Heart left ventricle (tissue), 16 donors: ENCODE results near the gene PDE5A. TPM values are rescaled to one million over a fixed set of nuclear protein-coding genes. Genes with fewer than 3 reads are reported as not detected.

ENCODE experiments used
- ATAC-seq, 4 donors: fragments of 200-7000 bp; cut with Tn5 transposase; one replicate each; pipeline ENCODE4 v1.9.1; 2020 to 2022; ENCODE audit warnings: moderate library complexity in 4 of 4, mild to moderate bottlenecking in 3 of 4, moderate number of reproducible peaks in 1 of 4
- DNase-seq, 5 donors: peaks; one replicate each; pipeline ENCODE4 v3.0.0-alpha.2; 2020
- H3K27ac ChIP-seq, 12 donors: fragments of 200-600 bp; sonication (generic) in 4 of 12; one replicate each; pipeline versions ENCODE4 v1.5.0 to v1.8.0; 2016 to 2022; ENCODE audit warnings: mild to moderate bottlenecking in 2 of 12
- H3K27me3 ChIP-seq, 9 donors: fragments of 200-600 bp; sonication (generic) in 2 of 9; one replicate each; pipeline versions ENCODE4 v1.5.1 to v1.8.0; 2016 to 2022; ENCODE audit warnings: mild to moderate bottlenecking in 3 of 9
- H3K36me3 ChIP-seq, 9 donors: fragments of 200-600 bp; sonication (generic) in 2 of 9; one replicate each; pipeline versions ENCODE4 v1.5.0 to v1.8.0; 2018 to 2022; ENCODE audit warnings: mild to moderate bottlenecking in 2 of 9
- H3K4me1 ChIP-seq, 12 donors: fragments of 200-600 bp; sonication (generic) in 4 of 12; one replicate each; pipeline versions ENCODE4 v1.5.0 to v1.8.0; 2016 to 2022; ENCODE audit warnings: mild to moderate bottlenecking in 3 of 12
- H3K4me3 ChIP-seq, 12 donors: fragments of 200-600 bp; sonication (generic) in 4 of 12; one replicate each; pipeline versions ENCODE4 v1.5.0 to v1.8.0; 2017 to 2022; ENCODE audit warnings: mild to moderate bottlenecking in 9 of 12, moderate library complexity in 4 of 12
- H3K9me3 ChIP-seq, 12 donors: fragments of 200-600 bp; sonication (generic) in 4 of 12; one replicate each; pipeline versions ENCODE4 v1.5.0 to v1.8.0; 2016 to 2022; ENCODE audit warnings: mild to moderate bottlenecking in 1 of 12
- POLR2A ChIP-seq, 2 donors: fragments of 450-650 bp; IDR thresholded peaks; one replicate each; pipeline ENCODE4 v1.6.1; 2017; ENCODE audit warnings: antibody characterized with exemption in 2 of 2, mild to moderate bottlenecking in 2 of 2, moderate library complexity in 2 of 2
- WGBS, 4 donors: extraction: QIAGEN DNeasy Blood & Tissue Kit in 2 of 4; methylation state at CpG; one replicate each; pipeline versions ENCODE4 v1.1.5 to v1.1.7; 2013 to 2018; 5-methylcytosine and 5-hydroxymethylcytosine counted together
- intact Hi-C, 10 donors: fragments of 100-400 bp; cut with DNase I; formaldehyde crosslinking; loops; one replicate each; pipeline versions ENCODE4 v1.11.1 to v1.14.2; 2022
- polyA plus RNA-seq, 2 donors: library from polyadenylated mRNA; stranded (reverse); fragments of 200-250 nt; gene quantifications; one replicate each; pipeline ENCODE4 v1.2.3, GENCODE V29; 2013
- total RNA-seq, 9 donors: library from RNA; depleted of rRNA in 2 of 9; stranded (reverse); fragments of >200 nt in 2 of 9; fragmentation: NEBNext Ultra II Directional in 3 of 9; extraction: Animal tissue kit (Norgen Biotek cat#: 25700) in 3 of 9; gene quantifications; one replicate each; pipeline versions ENCODE4 v1.1.0 to v1.2.4, GENCODE V29; 2016 to 2023
- TF ChIP-seq, protein P1 (sequence below), 12 donors: fragments of 200-600 bp; sonication (generic) in 4 of 12; IDR thresholded peaks; one replicate each; pipeline versions ENCODE4 v1.5.0 to v1.8.0; 2018 to 2022; ENCODE audit warnings: antibody characterized with exemption in 12 of 12, mild to moderate bottlenecking in 5 of 12
- donor health status: ischemic (EF 13 %, LVEDD 7.1; RV severe dilation, severe dysfunction).
- donor health status: healthy with polysubstance abuse.
- donor health status: DM: no; HTN: yes; CAD: no.
- donor health status: DM: no; HTN: no; CAD: no.
- donor health status: ischemic (EF 25% LVEDD 6.9; RV normal size, moderate dysfunction).
- donor health status: ischemic (EF 25% LVEDD 5.7; RV mildly dilated, moderate dysfunction).
- donor health status: healthy.
- donor health status: DM: yes; HTN: yes; CAD: no.
- donor health status: ischemic (EF 35%, LVEDD 5.7; RV mildly dilated, moderate dysfunction).
- donor health status: nonischemic (EF 11% LVEDD 7.7; RV severe dilation, severe dysfunction).
- donor health status: DM: yes; HTN: yes; CAD: no.
- donor health status: PGD.
- donor health status: ischemic (EF 29% LVEDD 5.4; RV normal size, mild dysfunction).
- donor health status: nonischemic (EF 23%, LVEDD 6.1; RV moderate dilation, normal function).

PDE5A gene
- total and polyA plus RNA-seq, 11 donors: 1.6 to 20.6 (median 7.3) TPM

DNA sequence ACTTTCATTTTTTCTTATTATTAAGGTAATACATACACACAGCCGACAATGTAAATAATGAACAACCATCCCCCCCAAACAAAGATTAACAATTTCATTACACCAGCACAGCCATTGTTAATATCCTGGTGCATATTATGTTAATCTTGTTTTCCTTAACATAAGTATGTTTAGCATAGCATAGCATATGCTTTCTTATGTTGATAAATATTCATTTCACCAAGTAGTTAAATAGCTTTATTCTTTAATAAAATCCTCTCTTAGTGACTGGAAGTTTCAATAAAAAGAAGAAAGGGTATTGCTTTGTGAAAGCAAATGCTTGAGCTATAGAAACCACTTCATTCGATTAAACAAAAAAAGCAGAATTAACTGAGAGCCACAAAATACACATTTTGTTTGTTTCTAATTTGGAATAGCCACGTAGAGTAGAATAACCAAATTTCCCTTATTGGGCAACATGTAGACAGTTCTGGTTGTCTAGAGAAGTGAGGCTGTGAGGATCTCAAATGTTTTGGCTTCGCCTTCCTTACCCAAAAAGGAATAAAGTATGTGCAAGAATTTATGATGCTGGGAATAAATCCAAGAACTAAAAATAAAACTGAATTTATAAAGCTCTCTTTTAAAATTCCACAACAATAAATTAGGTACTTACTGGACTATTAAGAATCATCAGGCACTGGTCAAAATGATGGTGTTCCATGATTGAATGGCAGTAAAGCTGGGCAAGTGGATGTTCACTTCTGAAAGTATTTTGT, 118.0 kb downstream of the PDE5A start:
- intact Hi-C loops: no loop called here
- Histone ChIP-seq H3K4me1 (peaks cover 0 to 14% (median 0%) of the 10 kb centered on the region in 12 donors), H3K9me3 (no peaks in the 10 kb centered on the region), H3K36me3 (peaks cover 0 to 99% (median 42%) of the 10 kb centered on the region in 9 donors), H3K4me3 (no peak overlapping the region), H3K27me3 (no peaks in the 10 kb centered on the region), H3K27ac (peak overlapping the region in 7 of 12 donors; percentile 9 to 66 (median 23))
- no peak for TF ChIP-seq POLR2A (IDR thresholded peaks at IDR 0.05)
- TF ChIP-seq, protein P1, sequence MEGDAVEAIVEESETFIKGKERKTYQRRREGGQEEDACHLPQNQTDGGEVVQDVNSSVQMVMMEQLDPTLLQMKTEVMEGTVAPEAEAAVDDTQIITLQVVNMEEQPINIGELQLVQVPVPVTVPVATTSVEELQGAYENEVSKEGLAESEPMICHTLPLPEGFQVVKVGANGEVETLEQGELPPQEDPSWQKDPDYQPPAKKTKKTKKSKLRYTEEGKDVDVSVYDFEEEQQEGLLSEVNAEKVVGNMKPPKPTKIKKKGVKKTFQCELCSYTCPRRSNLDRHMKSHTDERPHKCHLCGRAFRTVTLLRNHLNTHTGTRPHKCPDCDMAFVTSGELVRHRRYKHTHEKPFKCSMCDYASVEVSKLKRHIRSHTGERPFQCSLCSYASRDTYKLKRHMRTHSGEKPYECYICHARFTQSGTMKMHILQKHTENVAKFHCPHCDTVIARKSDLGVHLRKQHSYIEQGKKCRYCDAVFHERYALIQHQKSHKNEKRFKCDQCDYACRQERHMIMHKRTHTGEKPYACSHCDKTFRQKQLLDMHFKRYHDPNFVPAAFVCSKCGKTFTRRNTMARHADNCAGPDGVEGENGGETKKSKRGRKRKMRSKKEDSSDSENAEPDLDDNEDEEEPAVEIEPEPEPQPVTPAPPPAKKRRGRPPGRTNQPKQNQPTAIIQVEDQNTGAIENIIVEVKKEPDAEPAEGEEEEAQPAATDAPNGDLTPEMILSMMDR (IDR thresholded peaks at IDR 0.05): no peak
- peak in 1 of 4 donors; percentile 59 for ATAC-seq
- WGBS, 4 donors: 67 to 75% (median 73%) methylated on average over 4 of the region's 4 CpGs
- no peak for DNase-seq

GRCh38 chr4:119508281-119508680, 120.3 kb downstream of the PDE5A start:
- 49 to 100% (median 62%) methylated on average over 1 of the region's 1 CpG for WGBS, 4 donors
- no peak for TF ChIP-seq POLR2A (IDR thresholded peaks at IDR 0.05)
- TF ChIP-seq, protein P1 (IDR thresholded peaks at IDR 0.05): no peak
- intact Hi-C loops: no loop called here

GRCh38 chr4:119506806-119507205, 121.8 kb downstream of the PDE5A start:
- Histone ChIP-seq H3K9me3 (no peaks in the 10 kb centered on the region), H3K27me3 (no peaks in the 10 kb centered on the region), H3K27ac (peak overlapping the region in 1 of 12 donors; percentile 53), H3K4me3 (no peak overlapping the region), H3K4me1 (peaks cover 0 to 12% (median 0%) of the 10 kb centered on the region in 12 donors), H3K36me3 (peaks cover 0 to 99% (median 39%) of the 10 kb centered on the region in 9 donors)
- WGBS, 4 donors: 80 to 97% (median 88%) methylated on average over 1 of the region's 1 CpG
- TF ChIP-seq, protein P1 (IDR thresholded peaks at IDR 0.05): no peak
- TF ChIP-seq POLR2A (IDR thresholded peaks at IDR 0.05): no peak
- DNase-seq: no peak
- intact Hi-C loops: no loop called here
- no peak for ATAC-seq

More at GRCh38 chr4:119508281-119508680, 120.3 kb downstream of the PDE5A start:
- Histone ChIP-seq H3K36me3 (peaks cover 0 to 99% (median 43%) of the 10 kb centered on the region in 9 donors), H3K4me1 (peaks cover 0 to 12% (median 0%) of the 10 kb centered on the region in 12 donors), H3K9me3 (no peaks in the 10 kb centered on the region), H3K4me3 (no peak overlapping the region), H3K27ac (peak overlapping the region in 1 of 12 donors; percentile 53), H3K27me3 (no peaks in the 10 kb centered on the region)
- no peak for ATAC-seq
- no peak for DNase-seq

DNA sequence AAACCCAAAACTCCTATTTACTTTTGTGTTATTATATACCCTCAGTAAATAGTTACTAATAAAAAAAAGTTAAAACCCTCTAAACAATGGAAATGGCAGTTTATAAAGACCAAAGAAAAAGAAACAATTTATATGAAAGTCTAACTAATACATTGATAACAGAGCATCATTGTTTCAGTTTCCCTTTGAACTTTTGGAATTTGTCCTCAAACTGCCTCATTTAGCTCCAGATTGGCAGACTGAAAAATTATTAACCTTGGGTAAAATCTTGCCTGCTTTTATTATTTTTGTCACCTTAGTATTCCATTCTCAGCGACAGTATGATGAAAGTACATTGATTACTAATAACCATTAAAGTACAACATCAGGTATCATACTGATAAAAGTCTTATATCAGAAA, 124.0 kb downstream of the PDE5A start:
- TF ChIP-seq, protein P1 (IDR thresholded peaks at IDR 0.05): no peak
- TF ChIP-seq POLR2A (IDR thresholded peaks at IDR 0.05): no peak
- intact Hi-C loops: no loop called here

More for the DNA sequence above, 124.0 kb downstream of the PDE5A start:
- no peaks in the 10 kb centered on the region for H3K9me3 ChIP-seq
- ATAC-seq (no peak), DNase-seq (no peak)
- H3K4me1 ChIP-seq: no peaks in the 10 kb centered on the region
- H3K27ac ChIP-seq: no peak overlapping the region
- no peak overlapping the region for H3K4me3 ChIP-seq
- H3K36me3 ChIP-seq: peaks cover 0 to 99% (median 61%) of the 10 kb centered on the region in 9 donors
- H3K27me3 ChIP-seq: no peaks in the 10 kb centered on the region
- WGBS, 4 donors: 96 to 99% (median 96%) methylated on average over 1 of the region's 1 CpG
